ENCODE data around the gene LCE2D. TPM values are rescaled to one million over a fixed set of nuclear protein-coding genes. Genes with fewer than 3 reads are reported as not detected.

Gene LCE2D, protein sequence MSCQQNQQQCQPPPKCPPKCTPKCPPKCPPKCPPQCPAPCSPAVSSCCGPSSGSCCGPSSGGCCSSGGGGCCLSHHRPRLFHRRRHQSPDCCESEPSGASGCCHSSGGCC
- polyA plus RNA-seq (2011; rRNA removed) (not detected in 2 replicates), polyA minus RNA-seq (2011; rRNA and poly(A)+ RNA removed) (not detected in 2 replicates)

DNA sequence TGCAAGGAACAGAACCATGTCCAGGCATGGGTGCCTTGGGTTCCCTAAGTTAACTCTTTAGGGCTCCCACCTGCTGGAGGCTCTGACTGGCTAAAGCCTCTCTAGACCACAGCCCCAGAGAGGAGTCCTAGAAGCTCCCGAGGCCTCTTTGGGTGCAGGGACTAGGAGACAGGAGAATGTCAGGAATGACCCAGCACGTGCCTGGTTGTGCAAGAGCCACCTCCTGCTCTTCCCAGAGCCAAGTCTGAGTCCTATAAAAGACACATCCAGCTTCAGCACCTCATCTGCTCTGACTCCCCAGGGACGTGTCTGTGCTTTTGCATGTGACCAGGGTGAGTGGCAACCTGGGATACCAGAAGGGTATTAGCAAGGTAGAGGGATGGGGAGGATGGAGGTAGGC lies at the start of gene LCE2D:
Gene LCE2D, plus strand, starts transcription at position 283 of the 400 bp plus-strand sequence. CDS start 726 bp downstream, outside the sequence.
- Histone ChIP-seq H3K27me3 (ENCODE audit: control insufficient read depth, insufficient read depth, low read length) (no peaks in the 10 kb centered on the region), H3K4me3 (ENCODE audit: low read depth, low read length) (no peak within 1 kb of the TSS), H3K36me3 (ENCODE audit: control insufficient read depth, insufficient read depth, low read length) (no peaks in the 10 kb centered on the region)
- ChIA-PET CTCF (interaction anchor here (0.6 to 4.7 kb wide), 3 partner anchors 9 to 529 kb away, joined by 3 to 23 read pairs (median 3); no protein-coding TSS in a partner anchor), POLR2A (no interaction called here)
- no peak for DNase-seq (ENCODE audit: low read depth)
- TF ChIP-seq, protein P1, sequence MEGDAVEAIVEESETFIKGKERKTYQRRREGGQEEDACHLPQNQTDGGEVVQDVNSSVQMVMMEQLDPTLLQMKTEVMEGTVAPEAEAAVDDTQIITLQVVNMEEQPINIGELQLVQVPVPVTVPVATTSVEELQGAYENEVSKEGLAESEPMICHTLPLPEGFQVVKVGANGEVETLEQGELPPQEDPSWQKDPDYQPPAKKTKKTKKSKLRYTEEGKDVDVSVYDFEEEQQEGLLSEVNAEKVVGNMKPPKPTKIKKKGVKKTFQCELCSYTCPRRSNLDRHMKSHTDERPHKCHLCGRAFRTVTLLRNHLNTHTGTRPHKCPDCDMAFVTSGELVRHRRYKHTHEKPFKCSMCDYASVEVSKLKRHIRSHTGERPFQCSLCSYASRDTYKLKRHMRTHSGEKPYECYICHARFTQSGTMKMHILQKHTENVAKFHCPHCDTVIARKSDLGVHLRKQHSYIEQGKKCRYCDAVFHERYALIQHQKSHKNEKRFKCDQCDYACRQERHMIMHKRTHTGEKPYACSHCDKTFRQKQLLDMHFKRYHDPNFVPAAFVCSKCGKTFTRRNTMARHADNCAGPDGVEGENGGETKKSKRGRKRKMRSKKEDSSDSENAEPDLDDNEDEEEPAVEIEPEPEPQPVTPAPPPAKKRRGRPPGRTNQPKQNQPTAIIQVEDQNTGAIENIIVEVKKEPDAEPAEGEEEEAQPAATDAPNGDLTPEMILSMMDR (IDR thresholded peaks at IDR 0.05; ENCODE audit: insufficient read depth, low read depth, low read length) = no peak

DNA sequence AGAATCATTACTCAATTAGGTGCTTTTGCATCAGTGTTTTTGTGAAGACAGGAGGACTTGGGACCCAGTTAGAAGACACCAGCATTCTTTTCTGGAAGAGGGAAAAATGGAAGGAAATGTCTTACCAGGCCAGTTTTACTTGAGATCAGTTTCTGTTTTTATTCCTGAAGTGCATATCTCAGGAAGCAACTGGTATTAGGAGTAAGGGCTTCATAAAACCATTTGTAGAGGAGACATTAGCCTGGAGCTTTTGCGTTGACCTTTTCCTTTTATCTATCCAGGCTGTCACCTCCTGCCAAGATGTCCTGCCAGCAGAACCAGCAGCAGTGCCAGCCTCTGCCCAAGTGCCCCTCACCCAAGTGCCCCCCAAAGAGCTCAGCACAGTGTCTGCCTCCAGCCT lies 49.7 kb upstream of the LCE2D start, which contains the start of gene LCE3B:
Gene LCE3B, plus strand, starts transcription at position 301 of the 400 bp plus-strand sequence. Its CDS starts 0 bp downstream, at position 301.
- H3K27me3 ChIP-seq (ENCODE audit: control insufficient read depth, insufficient read depth, low read length) = no peaks in the 10 kb centered on the region
- no peak within 1 kb of the TSS for H3K4me3 ChIP-seq (ENCODE audit: low read depth, low read length)
- ChIA-PET CTCF (no interaction called here), POLR2A (no interaction called here)
- no peaks in the 10 kb centered on the region for H3K36me3 ChIP-seq (ENCODE audit: control insufficient read depth, insufficient read depth, low read length)
- TF ChIP-seq, protein P1 (IDR thresholded peaks at IDR 0.05; ENCODE audit: insufficient read depth, low read depth, low read length) = no peak
- DNase-seq (ENCODE audit: low read depth) = no peak

DNA sequence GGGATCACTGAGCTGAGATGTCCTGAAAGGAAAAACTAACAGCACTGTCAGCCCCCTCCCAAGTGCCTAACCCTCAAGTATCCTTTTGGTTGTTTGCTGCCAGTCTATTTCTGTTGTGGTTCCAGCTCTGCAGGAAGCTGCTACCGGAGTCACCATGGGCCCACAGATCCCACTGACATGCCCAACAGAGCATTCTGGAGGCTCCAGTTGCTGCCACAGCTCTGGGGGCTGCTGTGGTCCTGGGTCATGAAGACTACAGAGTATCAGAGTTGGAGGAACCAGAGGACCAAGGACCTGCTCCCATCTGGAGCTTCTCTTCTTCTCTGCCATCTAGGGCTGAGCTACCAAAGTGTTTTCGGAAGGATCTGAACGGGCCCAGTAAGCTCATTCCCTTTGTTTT lies 41.2 kb upstream of the LCE2D start:
- ChIA-PET CTCF (no interaction called here), POLR2A (no interaction called here)
- DNase-seq (ENCODE audit: low read depth) = no peak
- no peak overlapping the region for H3K4me3 ChIP-seq (ENCODE audit: low read depth, low read length)
- no peaks in the 10 kb centered on the region for H3K27me3 ChIP-seq (ENCODE audit: control insufficient read depth, insufficient read depth, low read length)
- H3K36me3 ChIP-seq (ENCODE audit: control insufficient read depth, insufficient read depth, low read length) = no peaks in the 10 kb centered on the region
- TF ChIP-seq, protein P1 (IDR thresholded peaks at IDR 0.05; ENCODE audit: insufficient read depth, low read depth, low read length) = no peak

DNA sequence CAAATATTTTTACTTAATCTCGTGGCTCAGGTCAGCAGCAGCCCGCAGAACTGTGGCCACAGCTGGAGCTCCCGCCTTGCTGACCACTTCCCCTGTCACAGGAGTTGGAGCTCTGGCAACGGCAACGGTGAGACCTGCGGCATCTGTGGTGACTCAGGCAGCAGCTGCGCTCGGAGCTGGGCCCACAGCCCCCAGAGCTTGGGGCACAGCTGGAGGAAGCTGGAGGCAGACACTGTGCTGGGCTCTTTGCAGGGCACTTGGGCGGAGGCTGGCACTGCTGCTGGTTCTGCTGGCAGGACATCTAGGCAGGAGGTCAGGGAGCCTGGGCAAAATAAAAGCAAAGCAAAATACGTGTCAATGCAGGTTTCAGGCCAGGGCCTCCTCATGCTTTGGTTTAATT lies 40.4 kb upstream of the LCE2D start, which contains the start of gene LCE3A:
Gene LCE3A, minus strand, starts transcription at position 301 of the 400 bp plus-strand sequence. Its CDS starts 0 bp downstream, at position 301.
- TF ChIP-seq, protein P1 (IDR thresholded peaks at IDR 0.05; ENCODE audit: insufficient read depth, low read depth, low read length) = no peak
- ChIA-PET CTCF (no interaction called here), POLR2A (no interaction called here)
- no peak within 1 kb of the TSS for H3K4me3 ChIP-seq (ENCODE audit: low read depth, low read length)
- H3K36me3 ChIP-seq (ENCODE audit: control insufficient read depth, insufficient read depth, low read length) = no peaks in the 10 kb centered on the region
- H3K27me3 ChIP-seq (ENCODE audit: control insufficient read depth, insufficient read depth, low read length) = no peaks in the 10 kb centered on the region
- no peak for DNase-seq (ENCODE audit: low read depth)

DNA sequence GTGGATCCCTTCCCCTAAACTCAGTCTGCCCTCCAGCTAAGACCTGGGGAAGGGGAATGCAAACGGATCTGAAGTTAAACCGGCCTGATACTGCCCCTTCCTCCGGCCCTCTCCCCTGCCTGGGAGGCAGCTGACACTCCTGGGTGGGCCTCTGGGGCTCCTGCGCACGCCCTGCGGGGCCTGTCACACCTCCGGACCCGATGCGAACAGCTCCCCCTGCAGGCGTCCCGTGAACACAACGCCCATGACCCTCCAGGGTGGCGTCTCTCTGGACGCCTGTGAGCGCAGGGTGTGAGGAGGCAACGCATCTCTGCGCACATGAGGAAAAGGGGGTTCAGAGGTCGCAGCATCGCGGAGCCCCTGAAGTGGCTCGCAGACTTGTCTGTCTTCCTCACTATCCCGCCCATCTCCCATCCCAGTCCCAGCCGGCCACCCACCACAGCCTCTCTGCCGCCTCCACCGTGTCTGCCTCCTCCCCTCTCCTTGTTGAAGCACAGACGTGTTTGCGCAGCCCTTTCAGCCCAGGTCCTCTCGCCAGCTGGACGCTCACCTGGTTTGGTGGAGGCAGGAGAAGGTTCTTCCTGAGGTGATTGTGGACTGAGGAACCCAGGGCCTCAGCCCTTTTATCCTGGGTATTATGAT lies 39.9 kb upstream of the LCE2D start:
- H3K4me3 ChIP-seq (ENCODE audit: low read depth, low read length) = no peak overlapping the region
- POLR2A ChIA-PET = no interaction called here
- TF ChIP-seq, protein P1 (IDR thresholded peaks at IDR 0.05; ENCODE audit: insufficient read depth, low read depth, low read length) = no peak
- no peaks in the 10 kb centered on the region for H3K36me3 ChIP-seq (ENCODE audit: control insufficient read depth, insufficient read depth, low read length)
- no peaks in the 10 kb centered on the region for H3K27me3 ChIP-seq (ENCODE audit: control insufficient read depth, insufficient read depth, low read length)
- DNase-seq (ENCODE audit: low read depth) = no peak
- CTCF ChIA-PET = no interaction called here
